ENCODE data around the gene ZNF148. TPM values are rescaled to one million over a fixed set of nuclear protein-coding genes. Genes with fewer than 3 reads are reported as not detected.

Gene ZNF148
- total RNA-seq, 1 experiment from 2014 or later: 47.8 TPM

DNA sequence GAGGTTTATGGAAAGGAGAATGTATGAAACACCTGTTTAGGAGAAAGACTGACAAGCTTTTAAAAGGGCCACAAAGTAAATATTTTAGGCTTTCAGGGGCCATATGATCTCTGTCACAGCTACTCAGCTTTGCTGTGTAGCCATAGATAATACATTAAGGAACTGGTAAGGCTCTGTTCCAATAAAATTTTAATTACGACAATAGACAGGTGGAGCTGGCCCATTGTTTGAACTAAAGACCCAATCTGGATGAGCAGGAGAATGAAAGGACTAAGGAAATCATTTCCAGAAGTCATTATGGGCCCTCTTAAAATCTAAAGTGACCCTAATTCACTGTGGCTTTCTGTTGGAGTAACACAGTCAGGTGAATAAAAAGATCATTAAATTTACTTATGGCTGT is 114.1 kb downstream of the ZNF148 start:
- no peaks in the 10 kb centered on the region for H3K27me3 ChIP-seq (replicated peaks; ENCODE audit: insufficient read depth, low read depth, low read length, poor library complexity)
- H3K4me1 ChIP-seq (ENCODE audit: insufficient read depth, low read length, poor library complexity, severe bottlenecking): peaks cover 5% of the 10 kb centered on the region
- H3K36me3 ChIP-seq (ENCODE audit: insufficient read depth, low read length, poor library complexity, severe bottlenecking): no peaks in the 10 kb centered on the region
- POLR2A ChIA-PET (ENCODE audit: low non-redundant PET): no interaction called here
- TF ChIP-seq EZH2 (IDR thresholded peaks at IDR 0.05; ENCODE audit: borderline replicate concordance, low read depth, low read length, poor library complexity, severe bottlenecking): no peak
- TF ChIP-seq, protein P1, sequence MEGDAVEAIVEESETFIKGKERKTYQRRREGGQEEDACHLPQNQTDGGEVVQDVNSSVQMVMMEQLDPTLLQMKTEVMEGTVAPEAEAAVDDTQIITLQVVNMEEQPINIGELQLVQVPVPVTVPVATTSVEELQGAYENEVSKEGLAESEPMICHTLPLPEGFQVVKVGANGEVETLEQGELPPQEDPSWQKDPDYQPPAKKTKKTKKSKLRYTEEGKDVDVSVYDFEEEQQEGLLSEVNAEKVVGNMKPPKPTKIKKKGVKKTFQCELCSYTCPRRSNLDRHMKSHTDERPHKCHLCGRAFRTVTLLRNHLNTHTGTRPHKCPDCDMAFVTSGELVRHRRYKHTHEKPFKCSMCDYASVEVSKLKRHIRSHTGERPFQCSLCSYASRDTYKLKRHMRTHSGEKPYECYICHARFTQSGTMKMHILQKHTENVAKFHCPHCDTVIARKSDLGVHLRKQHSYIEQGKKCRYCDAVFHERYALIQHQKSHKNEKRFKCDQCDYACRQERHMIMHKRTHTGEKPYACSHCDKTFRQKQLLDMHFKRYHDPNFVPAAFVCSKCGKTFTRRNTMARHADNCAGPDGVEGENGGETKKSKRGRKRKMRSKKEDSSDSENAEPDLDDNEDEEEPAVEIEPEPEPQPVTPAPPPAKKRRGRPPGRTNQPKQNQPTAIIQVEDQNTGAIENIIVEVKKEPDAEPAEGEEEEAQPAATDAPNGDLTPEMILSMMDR (conservative IDR thresholded peaks at IDR 0.05; ENCODE audit: low read depth, low read length): no peak
- no peak overlapping the region for H3K4me3 ChIP-seq (ENCODE audit: low read depth, low read length, poor library complexity, severe bottlenecking)
- H3K9me3 ChIP-seq (ENCODE audit: low read depth, low read length, poor library complexity, severe bottlenecking): peaks cover 8% of the 10 kb centered on the region
- H3K27ac ChIP-seq (ENCODE audit: low read depth, low read length, poor library complexity, severe bottlenecking): no peak overlapping the region
- intact Hi-C loops (cut with micrococcal nuclease; ENCODE audit: unreplicated experiment): no loop called here
- CTCF ChIA-PET: no interaction called here
- no TSS peak for BruUV-seq (replicated peaks)
- DNase-seq (ENCODE audit: low spot score): no peak

DNA sequence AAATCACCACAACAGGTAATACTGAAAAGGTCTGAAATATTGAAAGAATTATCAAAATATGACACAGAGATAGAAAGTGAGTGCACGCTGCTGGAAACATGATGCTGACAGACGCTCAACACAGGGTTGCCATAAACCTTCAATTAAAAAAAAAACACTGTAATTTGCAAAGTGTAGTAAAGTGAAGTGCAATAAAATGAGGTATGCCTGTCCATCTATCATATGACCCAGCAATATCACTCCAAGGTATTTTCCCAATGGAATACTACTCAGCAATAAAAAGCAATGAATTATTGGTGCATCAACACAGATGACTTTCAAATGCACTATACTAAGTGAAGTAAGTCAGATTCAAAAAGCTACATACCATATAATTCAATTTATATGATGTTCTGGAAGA is 115.0 kb downstream of the ZNF148 start:
- TF ChIP-seq EZH2 (IDR thresholded peaks at IDR 0.05; ENCODE audit: borderline replicate concordance, low read depth, low read length, poor library complexity, severe bottlenecking): no peak
- TF ChIP-seq, protein P1 (conservative IDR thresholded peaks at IDR 0.05; ENCODE audit: low read depth, low read length): no peak
- CTCF ChIA-PET: no interaction called here

DNA sequence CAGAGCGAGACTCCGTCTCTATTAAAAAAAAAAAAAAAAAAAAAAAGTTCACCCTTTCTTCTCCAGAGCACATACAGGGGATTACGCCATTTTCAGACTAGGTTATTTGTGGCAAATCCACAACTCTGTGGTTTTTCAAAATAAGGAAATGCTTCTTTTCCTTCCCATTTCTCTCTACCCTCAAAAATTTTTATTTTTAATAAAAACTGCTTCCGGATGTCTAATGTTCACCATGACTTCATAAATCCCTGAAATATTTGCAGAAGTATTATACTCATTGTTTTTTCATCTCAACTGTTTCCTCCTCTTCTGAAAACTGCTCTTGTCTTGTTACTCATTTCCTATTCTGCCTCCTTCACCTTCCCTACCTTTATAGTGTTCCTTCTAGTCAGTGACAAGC is 117.6 kb downstream of the ZNF148 start:
- H3K4me3 ChIP-seq (ENCODE audit: low read depth, low read length, poor library complexity, severe bottlenecking): no peak overlapping the region
- no peak for TF ChIP-seq EZH2 (IDR thresholded peaks at IDR 0.05; ENCODE audit: borderline replicate concordance, low read depth, low read length, poor library complexity, severe bottlenecking)
- TF ChIP-seq, protein P1 (conservative IDR thresholded peaks at IDR 0.05; ENCODE audit: low read depth, low read length): no peak
- CTCF ChIA-PET: no interaction called here
- intact Hi-C loops (cut with micrococcal nuclease; ENCODE audit: unreplicated experiment): no loop called here
- H3K27ac ChIP-seq (ENCODE audit: low read depth, low read length, poor library complexity, severe bottlenecking): no peak overlapping the region
- no peak for DNase-seq (ENCODE audit: low spot score)
- no peaks in the 10 kb centered on the region for H3K27me3 ChIP-seq (replicated peaks; ENCODE audit: insufficient read depth, low read depth, low read length, poor library complexity)
- POLR2A ChIA-PET (ENCODE audit: low non-redundant PET): no interaction called here
- no TSS peak for BruUV-seq (replicated peaks)
- no peaks in the 10 kb centered on the region for H3K4me1 ChIP-seq (ENCODE audit: insufficient read depth, low read length, poor library complexity, severe bottlenecking)
- no peaks in the 10 kb centered on the region for H3K36me3 ChIP-seq (ENCODE audit: insufficient read depth, low read length, poor library complexity, severe bottlenecking)
- peaks cover 8% of the 10 kb centered on the region for H3K9me3 ChIP-seq (ENCODE audit: low read depth, low read length, poor library complexity, severe bottlenecking)

More for the DNA sequence above, 115.0 kb downstream of the ZNF148 start:
- peaks cover 5% of the 10 kb centered on the region for H3K4me1 ChIP-seq (ENCODE audit: insufficient read depth, low read length, poor library complexity, severe bottlenecking)
- intact Hi-C loops (cut with micrococcal nuclease; ENCODE audit: unreplicated experiment): no loop called here
- peaks cover 8% of the 10 kb centered on the region for H3K9me3 ChIP-seq (ENCODE audit: low read depth, low read length, poor library complexity, severe bottlenecking)
- no peaks in the 10 kb centered on the region for H3K27me3 ChIP-seq (replicated peaks; ENCODE audit: insufficient read depth, low read depth, low read length, poor library complexity)
- no TSS peak for BruUV-seq (replicated peaks)
- no peak overlapping the region for H3K4me3 ChIP-seq (ENCODE audit: low read depth, low read length, poor library complexity, severe bottlenecking)
- POLR2A ChIA-PET (ENCODE audit: low non-redundant PET): no interaction called here
- no peak for DNase-seq (ENCODE audit: low spot score)
- H3K27ac ChIP-seq (ENCODE audit: low read depth, low read length, poor library complexity, severe bottlenecking): no peak overlapping the region
- H3K36me3 ChIP-seq (ENCODE audit: insufficient read depth, low read length, poor library complexity, severe bottlenecking): no peaks in the 10 kb centered on the region
